ENCODE results near the gene C18orf54. TPM values are rescaled to one million over a fixed set of nuclear protein-coding genes. Genes with fewer than 3 reads are reported as not detected.

C18orf54 gene
- total and polyA plus RNA-seq, 2 of the 4 experiments (the other 2 are of a cell fraction) = 2.2 to 3.0 TPM

- no peak for DNase-seq
- H2AK9ac ChIP-seq (replicated peaks; ENCODE audit: low read depth, low read length, poor library complexity) = no peak overlapping the region
- H3K9me3 ChIP-seq (ENCODE audit: control insufficient read depth, insufficient read depth, low read length) = no peaks in the 10 kb centered on the region
- H4K20me1 ChIP-seq (ENCODE audit: insufficient read depth, low read length) = no peaks in the 10 kb centered on the region
- H3K18ac ChIP-seq (ENCODE audit: low read depth, low read length) = no peak overlapping the region
- H3K23ac ChIP-seq (ENCODE audit: low read depth, low read length) = no peak overlapping the region
- H2AFZ ChIP-seq (replicated peaks; ENCODE audit: low read length, poor library complexity) = no peak overlapping the region
- no peak overlapping the region for H3K4ac ChIP-seq (ENCODE audit: low read depth, low read length)
- ATAC-seq (ENCODE audit: low read depth) = no peak
- intact Hi-C loops (cut with micrococcal nuclease) = loop anchor here (5.0 kb wide), 1 partner anchor 589 kb away; no protein-coding TSS in a partner anchor
- no peaks in the 10 kb centered on the region; the same call in 1 of the 2 replicates for H3K27me3 ChIP-seq (ENCODE audit: control insufficient read depth, insufficient read depth, low read length)
- H4K8ac ChIP-seq (ENCODE audit: low read depth in 2 of 2, low read length in 2 of 2) = no peak overlapping the region
- H3K9me1 ChIP-seq (ENCODE audit: insufficient read depth, low read length) = no peaks in the 10 kb centered on the region
- no peak overlapping the region for H3K56ac ChIP-seq (ENCODE audit: extremely low read depth, insufficient read depth, low read length)
- no TSS peak for BruUV-seq (replicated peaks)
- H2AK5ac ChIP-seq (ENCODE audit: low read depth, low read length) = no peak overlapping the region
- TF ChIP-seq BHLHE40 (IDR thresholded peaks at IDR 0.05; ENCODE audit: low read depth, low read length) (no peak), SMC3 (IDR thresholded peaks at IDR 0.05; ENCODE audit: low read depth, low read length) (no peak), FOS (IDR thresholded peaks at IDR 0.05; ENCODE audit: low read depth, low read length) (no peak), POLR2A (IDR thresholded peaks at IDR 0.05; ENCODE audit: low read depth, low read length) (no peak), CTCF (conservative IDR thresholded peaks at IDR 0.05; ENCODE audit: low read depth, low read length) (no peak), MAZ (IDR thresholded peaks at IDR 0.05; ENCODE audit: borderline replicate concordance, low read depth, low read length) (no peak), RAD21 (IDR thresholded peaks at IDR 0.05; ENCODE audit: low read length) (no peak)
- H2BK15ac ChIP-seq (ENCODE audit: low read depth, low read length) = no peak overlapping the region
- H2BK120ac ChIP-seq (ENCODE audit: low read depth, low read length) = no peak overlapping the region
- H3K14ac ChIP-seq (replicated peaks; ENCODE audit: low read depth, low read length) = no peak overlapping the region
- H2BK5ac ChIP-seq (ENCODE audit: low read depth, low read length, poor library complexity, severe bottlenecking) = no peak overlapping the region
- POLR2A ChIA-PET (ENCODE audit: unreplicated experiment) = no interaction called here
- H3K27ac ChIP-seq (ENCODE audit: insufficient read depth, low read length) = no peak overlapping the region
- no peak overlapping the region for H2BK20ac ChIP-seq (ENCODE audit: low read depth, low read length)
- H4K91ac ChIP-seq (ENCODE audit: insufficient read depth, low read depth, low read length) = no peak overlapping the region
- H3K79me1 ChIP-seq (ENCODE audit: low read depth in 1 of 2, low read length in 2 of 2) = no peaks in the 10 kb centered on the region
- H3K4me2 ChIP-seq (ENCODE audit: low read depth, low read length) = no peak overlapping the region
- dilution Hi-C loops (cut with HindIII; ENCODE audit: low sequenced_read_pairs, unreplicated experiment) = no loop called here
- CTCF ChIA-PET = interaction anchor here (0.6 kb wide), 1 partner anchor 1386 kb away, joined by 3 read pairs; no protein-coding TSS in a partner anchor
- no peak overlapping the region for H3K4me3 ChIP-seq (ENCODE audit: insufficient read depth, low read depth, low read length)
- in situ Hi-C loops (cut with MboI; ENCODE audit: low sequenced_read_pairs) = no loop called here
- no peaks in the 10 kb centered on the region for H3K36me3 ChIP-seq (ENCODE audit: control insufficient read depth, insufficient read depth, low read length)
- H3K4me1 ChIP-seq (ENCODE audit: control insufficient read depth, insufficient read depth, low read length) = no peaks in the 10 kb centered on the region
- no CpG with 5 or more reads among the region's 1 CpG for WGBS, 2 experiments (ENCODE audit: extremely low coverage in 2 of 2, insufficient read length in 1 of 2)
- H4K5ac ChIP-seq (ENCODE audit: low read depth, low read length) = no peak overlapping the region
- no peak overlapping the region for H3K9ac ChIP-seq (ENCODE audit: low read depth, low read length)
Measured at GRCh38 chr18:54393648-54394294, 36.1 kb downstream of the C18orf54 start.
